ENCODE data around the gene P2RX4.

DNA sequence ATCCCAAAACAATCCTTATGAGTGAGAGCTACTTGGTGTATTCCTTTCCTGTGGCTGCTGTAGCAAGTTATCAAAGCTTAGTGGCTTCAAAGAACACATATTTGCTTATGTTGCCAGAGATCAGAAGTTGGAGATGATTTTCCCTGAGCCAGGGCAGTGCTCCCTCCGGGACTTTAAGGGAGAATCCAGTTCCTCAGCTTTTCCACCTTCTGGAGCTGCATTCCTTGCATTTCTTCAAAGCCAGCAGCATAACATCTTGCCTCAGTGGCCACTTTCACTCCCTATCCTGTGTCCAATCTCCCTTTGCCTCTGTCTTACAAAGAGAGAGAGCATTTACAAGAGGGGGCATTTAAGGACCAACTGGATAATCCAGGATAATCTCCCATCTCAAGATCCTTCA is 43.6 kb upstream of the P2RX4 start:
- TF ChIP-seq EZH2 (IDR thresholded peaks at IDR 0.05; ENCODE audit: low read depth, low read length, severe bottlenecking) (no peak), EP300 (IDR thresholded peaks at IDR 0.05; ENCODE audit: borderline replicate concordance in 1 of 2, low read depth in 2 of 2, low read length in 2 of 2) (no peak), PHF8 (conservative IDR thresholded peaks at IDR 0.05; ENCODE audit: low read depth, low read length) (no peak), YY1 (IDR thresholded peaks at IDR 0.05; ENCODE audit: low read depth, low read length) (no peak), SP4 (IDR thresholded peaks at IDR 0.05; ENCODE audit: low read length) (no peak)
- TF ChIP-seq, protein P1, sequence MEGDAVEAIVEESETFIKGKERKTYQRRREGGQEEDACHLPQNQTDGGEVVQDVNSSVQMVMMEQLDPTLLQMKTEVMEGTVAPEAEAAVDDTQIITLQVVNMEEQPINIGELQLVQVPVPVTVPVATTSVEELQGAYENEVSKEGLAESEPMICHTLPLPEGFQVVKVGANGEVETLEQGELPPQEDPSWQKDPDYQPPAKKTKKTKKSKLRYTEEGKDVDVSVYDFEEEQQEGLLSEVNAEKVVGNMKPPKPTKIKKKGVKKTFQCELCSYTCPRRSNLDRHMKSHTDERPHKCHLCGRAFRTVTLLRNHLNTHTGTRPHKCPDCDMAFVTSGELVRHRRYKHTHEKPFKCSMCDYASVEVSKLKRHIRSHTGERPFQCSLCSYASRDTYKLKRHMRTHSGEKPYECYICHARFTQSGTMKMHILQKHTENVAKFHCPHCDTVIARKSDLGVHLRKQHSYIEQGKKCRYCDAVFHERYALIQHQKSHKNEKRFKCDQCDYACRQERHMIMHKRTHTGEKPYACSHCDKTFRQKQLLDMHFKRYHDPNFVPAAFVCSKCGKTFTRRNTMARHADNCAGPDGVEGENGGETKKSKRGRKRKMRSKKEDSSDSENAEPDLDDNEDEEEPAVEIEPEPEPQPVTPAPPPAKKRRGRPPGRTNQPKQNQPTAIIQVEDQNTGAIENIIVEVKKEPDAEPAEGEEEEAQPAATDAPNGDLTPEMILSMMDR (IDR thresholded peaks at IDR 0.05; ENCODE audit: control extremely low read depth in 1 of 3, insufficient read depth in 1 of 3, low read depth in 1 of 3, low read length in 3 of 3) = no peak
